ENCODE data around the gene PADI6.

PADI6 gene

DNA sequence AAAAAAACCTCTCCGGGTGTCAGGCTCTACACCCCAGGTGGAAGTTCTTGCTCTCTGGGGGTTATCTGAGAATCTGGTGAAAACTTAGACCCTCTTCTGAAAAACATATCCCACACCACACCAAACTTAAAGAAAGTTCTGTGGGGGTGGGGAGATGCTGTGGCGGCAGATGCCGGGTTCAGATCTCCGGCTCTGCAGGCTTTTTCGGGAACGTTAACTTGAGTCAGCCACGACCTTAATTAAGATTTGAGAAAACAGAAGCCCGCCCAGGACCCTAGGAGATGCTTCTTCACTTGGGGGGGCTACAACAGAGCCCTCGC lies 65.2 kb downstream of the PADI6 start:
- DNase-seq: no peak

DNA sequence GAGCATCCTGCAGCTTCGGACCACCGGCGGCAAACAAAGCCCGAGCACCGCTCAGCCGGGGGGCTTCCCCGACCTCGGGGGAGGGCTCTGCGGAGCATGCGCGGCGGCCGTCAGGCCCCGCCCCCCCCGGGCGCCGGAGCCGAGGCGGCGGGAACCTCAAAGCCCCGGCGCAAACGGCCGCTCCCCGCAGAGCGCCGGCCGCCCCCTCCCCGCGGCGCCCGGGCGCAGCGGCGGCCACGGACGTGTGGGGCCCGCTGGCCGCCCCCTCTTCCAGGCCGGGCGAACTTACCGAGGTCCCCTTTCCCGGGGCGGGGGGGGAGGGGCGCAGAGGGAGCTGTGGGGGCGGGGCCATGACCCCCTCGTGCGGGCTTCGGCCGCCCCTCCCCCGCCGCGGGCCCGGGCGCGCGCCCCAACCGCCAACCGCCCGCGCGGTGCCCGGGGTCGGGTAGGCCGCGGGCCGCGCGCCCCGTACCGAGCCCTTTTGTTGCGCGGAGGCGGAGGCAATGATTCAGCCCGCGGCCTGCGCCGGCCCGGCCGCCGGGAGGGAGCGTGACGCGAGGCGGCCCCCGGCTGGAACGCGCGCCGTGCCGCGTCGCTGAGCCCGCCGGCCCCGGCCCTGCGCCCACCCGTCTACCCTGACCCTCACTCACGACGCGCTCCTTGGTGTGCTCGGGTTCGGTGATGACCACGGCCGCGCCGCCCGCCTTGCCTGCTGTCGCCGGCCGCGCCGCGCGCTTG lies 65.8 kb downstream of the PADI6 start:
- DNase-seq: no peak

DNA sequence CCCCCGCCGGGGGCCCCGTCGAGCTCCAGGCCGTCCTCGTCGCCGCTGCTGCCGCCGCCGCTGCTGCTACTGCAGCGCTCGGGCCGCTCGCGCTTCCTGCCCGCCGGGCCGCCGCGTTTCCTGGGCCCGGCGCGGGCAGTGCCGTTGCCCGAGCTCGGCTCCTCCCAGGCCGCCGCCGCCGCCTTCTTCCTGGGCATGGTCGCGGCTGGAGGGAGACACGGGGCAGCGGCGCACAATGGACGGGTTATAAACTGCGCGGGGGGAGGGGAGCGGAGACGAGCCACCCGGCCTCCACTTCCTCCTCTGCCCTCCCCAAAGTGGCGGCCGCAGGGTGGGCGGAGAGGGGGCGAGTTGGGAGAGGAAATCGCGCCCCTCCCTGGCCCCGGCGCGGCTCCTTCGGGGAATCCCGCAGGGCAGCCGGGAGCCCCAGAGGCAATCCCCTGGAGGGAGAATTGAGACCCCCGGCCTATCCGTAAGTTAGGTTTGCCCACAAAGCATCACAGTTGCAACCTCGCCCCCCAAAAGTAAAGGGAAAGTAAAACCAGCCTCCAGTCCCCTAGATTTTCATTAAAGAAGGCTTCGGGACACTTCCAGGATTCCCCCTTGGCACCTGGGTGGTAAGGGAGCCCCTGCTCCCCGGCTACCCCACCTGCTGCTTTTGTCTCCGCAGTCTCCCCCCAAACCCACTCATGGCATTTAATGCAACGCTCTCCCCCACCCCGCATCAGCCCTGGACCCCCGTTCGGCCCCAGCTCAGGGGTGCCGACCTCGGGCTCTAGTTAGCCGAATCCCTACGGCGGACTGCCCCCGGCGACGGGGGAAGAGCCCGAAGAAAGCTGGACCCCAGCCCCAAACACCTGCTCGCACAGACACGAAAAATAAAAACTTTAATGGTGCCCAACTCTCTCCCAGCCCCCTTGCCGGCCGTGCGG lies 66.6 kb downstream of the PADI6 start:
- DNase-seq: no peak

DNA sequence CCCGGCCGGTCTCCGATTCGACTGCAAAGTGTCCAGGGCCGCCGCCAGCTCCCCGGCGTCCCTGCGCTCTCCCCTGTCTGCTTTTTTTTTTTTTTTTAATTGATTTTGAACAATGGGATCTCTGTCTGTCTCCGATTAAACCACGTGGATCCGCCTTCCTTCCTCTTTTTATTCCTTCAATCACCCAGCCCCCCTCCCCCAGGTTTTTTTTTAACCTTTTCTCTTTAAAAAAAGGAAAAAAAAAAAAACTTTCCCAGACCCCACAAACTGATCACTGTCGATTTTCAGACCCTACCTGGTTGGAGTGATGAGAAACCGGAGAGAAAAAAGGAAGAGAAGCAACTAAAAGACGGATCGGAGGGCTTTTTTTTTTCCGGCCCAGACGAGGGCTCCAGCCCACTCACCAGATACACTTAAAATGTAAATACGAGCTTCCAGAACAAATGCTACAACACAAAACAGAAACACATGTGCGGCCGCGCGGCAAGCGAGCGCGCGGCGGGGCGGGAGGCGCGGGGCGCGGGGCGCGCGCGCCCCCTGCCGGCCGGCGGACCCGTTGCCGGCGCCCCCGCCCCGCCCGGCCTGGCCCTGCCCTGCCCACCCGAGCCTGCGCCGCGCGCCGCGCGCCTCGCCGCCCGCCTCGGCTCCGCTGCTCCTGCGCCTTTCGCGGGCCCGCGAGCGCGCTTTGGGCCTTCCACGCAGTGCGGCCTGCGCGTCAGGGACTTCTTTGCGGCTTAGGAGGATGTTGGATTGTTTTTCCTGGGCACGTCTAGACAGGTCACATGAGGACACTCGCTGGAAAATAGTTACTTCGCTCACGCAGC lies 67.5 kb downstream of the PADI6 start, which contains the start of gene RCC2:
Gene RCC2 (minus strand): TSS at position 428 of the 824 bp plus-strand sequence. CDS start 1,163 bp downstream, outside the sequence.
- peak; percentile 63 for DNase-seq

DNA sequence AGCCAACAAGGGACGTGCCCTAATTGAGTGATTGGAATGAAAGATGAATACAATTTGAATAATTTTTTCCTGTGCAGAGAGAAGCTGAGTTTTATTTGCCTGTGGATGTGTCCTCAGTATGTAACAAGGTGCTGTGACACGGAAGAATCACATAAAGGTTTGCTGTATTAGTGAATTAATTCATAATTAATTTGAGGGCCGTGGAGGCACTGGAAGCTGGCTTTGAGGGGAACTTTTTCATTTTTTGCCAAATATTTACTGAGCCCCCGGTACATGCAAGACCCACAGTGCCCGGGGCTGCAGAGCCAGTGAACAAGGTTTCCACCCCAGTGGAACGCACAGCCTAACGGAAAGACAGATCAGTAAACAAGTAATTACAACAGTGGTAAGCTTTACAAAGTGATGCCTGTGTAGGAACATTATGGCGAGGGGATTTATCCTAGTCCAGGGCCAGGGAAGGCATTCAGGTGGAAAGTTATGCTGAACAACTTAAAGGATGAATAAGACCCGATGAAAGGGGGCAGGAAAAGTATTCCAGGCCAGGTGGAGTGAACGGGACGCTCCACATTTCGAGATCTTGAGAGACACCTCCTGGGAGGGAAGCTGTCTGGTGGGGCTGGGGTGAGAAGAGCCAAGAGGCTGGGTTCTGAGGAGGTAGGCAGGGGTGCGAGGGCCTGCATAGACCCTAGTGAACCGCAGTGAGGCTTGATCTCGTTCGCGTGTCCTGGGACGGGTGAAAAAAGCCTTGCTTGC lies 68.3 kb downstream of the PADI6 start:
- DNase-seq: no peak

DNA sequence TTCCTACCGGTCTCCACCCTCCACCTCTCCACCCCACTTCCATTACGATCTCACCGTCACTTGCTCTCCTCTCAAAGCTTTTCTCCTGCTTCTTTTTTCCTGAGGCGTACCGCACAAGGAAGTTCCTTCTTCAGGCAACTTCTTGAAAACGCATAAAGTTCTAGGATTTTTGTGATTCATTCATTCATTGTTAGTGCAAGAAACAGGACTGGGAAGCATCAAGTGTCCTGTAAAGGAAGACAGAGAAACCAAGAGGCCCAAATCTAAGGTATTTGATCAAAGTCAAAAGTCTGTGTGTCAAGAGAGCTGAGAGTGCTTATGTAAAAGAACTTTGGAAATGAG lies 68.8 kb downstream of the PADI6 start:
- no peak for DNase-seq

DNA sequence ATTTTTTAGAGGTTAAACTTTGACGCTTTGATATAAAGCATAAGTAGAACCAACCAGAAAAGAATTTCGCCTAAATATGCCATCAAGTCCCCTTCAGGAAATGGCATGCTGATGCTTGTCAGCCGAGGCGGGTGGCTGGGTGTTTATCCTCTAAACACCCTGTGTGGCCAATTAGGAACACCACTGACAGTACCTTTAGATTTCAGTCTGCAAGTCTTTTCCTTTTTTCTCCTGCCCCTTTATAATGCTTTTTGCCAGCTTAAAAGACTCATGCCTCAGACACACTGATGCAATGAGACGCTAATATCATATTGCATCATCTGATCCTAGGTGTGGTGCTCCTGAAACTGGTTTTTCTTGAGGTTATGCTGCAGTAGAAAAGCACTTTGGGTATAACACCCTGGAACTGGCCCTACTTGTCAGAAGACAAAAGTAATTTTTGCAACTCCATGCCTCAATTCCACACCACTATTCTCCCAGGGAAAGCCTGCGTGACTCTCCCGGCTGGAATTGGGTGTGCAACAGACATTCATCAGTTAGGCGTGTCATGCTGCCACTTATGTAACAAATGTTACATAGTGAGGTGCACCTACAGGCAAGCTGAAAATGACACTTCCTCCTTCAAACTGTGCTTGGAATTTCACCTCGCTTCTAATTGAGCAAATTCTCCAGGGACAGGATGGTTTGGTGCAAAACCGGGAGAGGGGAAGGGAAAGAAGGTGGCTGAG lies 69.4 kb downstream of the PADI6 start:
- no peak for DNase-seq

DNA sequence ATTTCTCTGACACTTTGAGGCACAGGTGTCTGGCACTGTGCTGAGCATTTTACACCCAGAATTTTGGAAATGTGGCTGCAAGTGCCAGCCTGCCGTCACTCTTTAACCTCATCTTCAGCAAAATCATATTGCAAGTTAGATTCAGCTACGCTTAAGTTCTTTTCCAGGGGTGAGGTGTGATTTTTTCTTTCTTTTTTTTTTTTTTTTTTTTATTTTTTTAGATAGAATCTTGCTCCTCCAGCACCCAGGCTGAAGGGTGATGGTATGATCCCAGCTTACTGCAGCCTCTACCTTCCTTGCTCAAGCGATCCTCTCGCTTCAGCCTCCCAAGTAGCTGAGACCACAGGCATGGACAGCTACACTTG lies 70.0 kb downstream of the PADI6 start:
- no peak for DNase-seq

DNA sequence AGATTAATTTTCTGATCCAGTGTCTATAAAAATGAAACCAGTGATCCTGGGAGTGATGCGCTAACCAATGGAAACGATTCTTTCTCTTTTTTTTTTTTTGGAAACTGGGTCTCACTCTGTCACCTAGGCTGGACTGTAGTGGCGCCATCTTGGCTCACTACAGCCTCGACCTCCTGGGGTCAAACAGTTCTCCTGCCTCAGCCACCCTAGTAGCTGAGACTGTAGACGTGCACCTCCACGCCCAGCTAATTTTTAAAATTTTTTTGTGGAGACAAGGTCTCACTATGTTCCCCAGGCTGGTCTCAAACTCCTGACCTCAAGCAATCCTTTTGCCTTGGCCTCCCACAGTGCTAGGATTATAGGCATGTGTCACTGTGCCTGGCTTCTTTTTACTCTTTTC lies 70.8 kb downstream of the PADI6 start:
- no peak for DNase-seq

DNA sequence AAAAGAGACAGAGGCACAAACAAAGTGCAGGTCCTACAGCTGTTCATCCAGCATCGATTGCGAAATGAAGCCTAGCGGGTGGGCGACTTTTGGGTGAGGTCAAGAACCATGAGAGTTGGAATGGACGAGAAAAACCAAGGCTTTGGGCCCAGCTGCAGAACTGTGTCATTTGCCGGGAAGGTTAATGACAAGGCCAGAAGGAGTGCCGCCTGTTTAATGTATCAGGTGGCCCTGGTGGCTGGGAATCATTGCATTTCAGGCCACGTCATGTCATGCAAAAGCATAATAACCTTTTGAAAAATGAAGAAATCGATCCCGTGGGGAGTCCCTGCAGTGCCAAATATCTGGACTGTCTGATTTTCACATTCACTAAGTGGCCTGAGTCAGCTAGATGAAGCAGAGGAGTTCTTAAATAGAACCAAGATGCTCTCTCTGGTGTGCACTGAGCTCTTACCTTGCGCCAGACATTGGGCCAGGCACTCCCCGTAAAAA lies 75.6 kb downstream of the PADI6 start:
- no peak for DNase-seq

Measured in NCI-H748 treated with DMSO at 0.1 percent for 48 hours (cell line).